ENCODE measurements around the gene DPF3. TPM values are rescaled to one million over a fixed set of nuclear protein-coding genes. Genes with fewer than 3 reads are reported as not detected.
"Not testable (repeated sequence)": the region's sequence is repeated elsewhere in the genome, so short reads cannot be mapped to it uniquely, and the experiment has no call there.

Gene DPF3
- total RNA-seq, 6 experiments from 2014 or later = 4.1 to 6.6 (median 5.4) TPM

- DNase-seq = no peak
- no peak for TF ChIP-seq CTCF (IDR thresholded peaks at IDR 0.05)
- no peaks in the 10 kb centered on the region for H3K4me1 Mint-ChIP-seq (ENCODE audit: low read depth)
- H3K4me3 Mint-ChIP-seq = no peak overlapping the region
- peaks cover 6% of the 10 kb centered on the region; the same call in 1 of the 2 replicates for H3K36me3 Mint-ChIP-seq (ENCODE audit: low read depth)
- H3K27ac Mint-ChIP-seq = no peak overlapping the region
- H3K27me3 Mint-ChIP-seq (ENCODE audit: insufficient read depth) = no peaks in the 10 kb centered on the region
- peaks cover 3% of the 10 kb centered on the region; the same call in 1 of the 2 replicates for H3K9me3 Mint-ChIP-seq
Observed at GRCh38 chr14:72876005-72876709, 17.7 kb downstream of the DPF3 start.

- DNase-seq; H3K4me3 Mint-ChIP-seq; H3K9me3 Mint-ChIP-seq; H3K4me1 Mint-ChIP-seq (ENCODE audit: low read depth); H3K27me3 Mint-ChIP-seq (ENCODE audit: insufficient read depth); H3K27ac Mint-ChIP-seq; H3K36me3 Mint-ChIP-seq (ENCODE audit: low read depth): not testable (repeated sequence)
Observed at GRCh38 chr14:72870878-72871277, 23.0 kb downstream of the DPF3 start.

GRCh38 chr14:72869407-72870329 lies 24.2 kb downstream of the DPF3 start:
- H3K4me3 Mint-ChIP-seq = no peak overlapping the region
- H3K4me1 Mint-ChIP-seq (ENCODE audit: low read depth) = peaks cover 6% of the 10 kb centered on the region
- H3K36me3 Mint-ChIP-seq (ENCODE audit: low read depth) = peaks cover 4% of the 10 kb centered on the region; the same call in 1 of the 2 replicates
- no peak overlapping the region for H3K27ac Mint-ChIP-seq
- peaks cover 3% of the 10 kb centered on the region; the same call in 1 of the 2 replicates for H3K9me3 Mint-ChIP-seq
- DNase-seq = no peak
- TF ChIP-seq CTCF (IDR thresholded peaks at IDR 0.05) = no peak
- no peaks in the 10 kb centered on the region; the same call in 1 of the 2 replicates for H3K27me3 Mint-ChIP-seq (ENCODE audit: insufficient read depth)

- no peaks in the 10 kb centered on the region; the same call in 1 of the 2 replicates for H3K27me3 Mint-ChIP-seq (ENCODE audit: insufficient read depth)
- no peak for TF ChIP-seq CTCF (IDR thresholded peaks at IDR 0.05)
- H3K36me3 Mint-ChIP-seq (ENCODE audit: low read depth) = no peaks in the 10 kb centered on the region
- H3K4me1 Mint-ChIP-seq (ENCODE audit: low read depth) = peaks cover 7% of the 10 kb centered on the region
- no peak overlapping the region for H3K27ac Mint-ChIP-seq
- H3K4me3 Mint-ChIP-seq = no peak overlapping the region
- no peak for DNase-seq
- H3K9me3 Mint-ChIP-seq = peaks cover 3% of the 10 kb centered on the region; the same call in 1 of the 2 replicates
Observed at GRCh38 chr14:72868500-72868899, 25.4 kb downstream of the DPF3 start.

- Mint-ChIP-seq H3K27me3 (ENCODE audit: insufficient read depth) (peaks cover 2% of the 10 kb centered on the region; the same call in 1 of the 2 replicates), H3K4me1 (ENCODE audit: low read depth) (peaks cover 14% of the 10 kb centered on the region), H3K4me3 (no peak overlapping the region), H3K9me3 (no peaks in the 10 kb centered on the region), H3K36me3 (ENCODE audit: low read depth) (no peaks in the 10 kb centered on the region), H3K27ac (no peak overlapping the region)
- no peak for TF ChIP-seq CTCF (IDR thresholded peaks at IDR 0.05)
- no peak for DNase-seq
Observed at GRCh38 chr14:72864712-72865365, 29.1 kb downstream of the DPF3 start.
